ENCODE results near the gene H2BK1.

Gene H2BK1

GRCh38 chr7:151245360-151246101, 35.2 kb upstream of the H2BK1 start:
- peak; percentile 64 for DNase-seq

DNA sequence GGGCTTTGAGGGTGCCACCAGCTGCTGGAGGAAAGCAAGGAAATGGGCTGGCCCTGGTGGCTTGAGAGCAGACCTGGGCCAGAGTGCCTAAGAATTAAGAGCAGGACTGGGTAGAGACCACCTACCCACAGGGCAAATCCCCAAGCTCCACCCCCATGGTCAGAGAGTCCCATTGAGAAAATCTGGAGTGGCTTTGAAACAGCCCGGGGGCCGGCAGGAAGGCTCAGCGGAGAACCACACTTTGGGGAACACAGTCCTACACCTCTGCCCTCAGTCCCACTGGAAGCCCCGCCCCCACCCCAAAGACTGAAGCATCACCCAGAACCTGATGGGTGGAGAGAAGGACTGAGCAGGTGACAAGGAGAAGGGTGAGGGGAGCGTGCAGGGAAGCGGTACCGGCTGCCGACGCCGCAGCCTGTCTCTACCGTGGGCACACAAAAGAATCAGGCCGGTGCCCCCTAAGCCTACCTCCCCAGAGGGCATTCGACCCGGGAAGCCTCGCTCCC, 34.6 kb upstream of the H2BK1 start:
- DNase-seq = no peak

DNA sequence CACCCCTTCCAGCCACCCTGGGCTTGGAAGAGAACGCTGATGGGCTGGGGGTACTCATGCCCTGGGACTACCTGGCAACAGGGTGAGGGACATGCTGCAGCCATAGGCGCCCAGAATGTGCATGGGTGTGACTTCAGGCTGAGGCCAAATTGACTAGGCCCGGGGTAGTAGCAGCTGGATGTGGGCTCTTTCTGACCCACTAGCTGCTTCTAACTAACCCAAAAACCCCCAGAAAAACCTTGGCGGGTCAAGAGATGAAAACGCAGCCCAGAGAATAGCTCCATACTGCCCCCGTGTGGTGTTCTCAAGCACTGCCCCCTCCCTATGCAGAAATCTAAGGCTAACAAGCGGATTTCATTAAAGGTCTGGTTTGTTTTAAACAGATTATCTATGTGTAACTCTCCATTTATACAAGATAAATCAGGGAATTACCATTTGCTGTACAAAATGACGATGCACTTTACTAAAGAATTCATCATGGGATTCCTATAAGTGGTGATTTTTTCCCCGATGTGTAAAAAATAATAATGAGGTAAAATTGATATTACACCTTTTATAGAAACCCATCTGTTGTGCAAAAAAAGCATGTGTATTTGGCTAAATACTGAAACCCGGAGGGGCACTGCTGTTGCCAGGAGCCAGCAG, 34.0 kb upstream of the H2BK1 start:
- DNase-seq = no peak

DNA sequence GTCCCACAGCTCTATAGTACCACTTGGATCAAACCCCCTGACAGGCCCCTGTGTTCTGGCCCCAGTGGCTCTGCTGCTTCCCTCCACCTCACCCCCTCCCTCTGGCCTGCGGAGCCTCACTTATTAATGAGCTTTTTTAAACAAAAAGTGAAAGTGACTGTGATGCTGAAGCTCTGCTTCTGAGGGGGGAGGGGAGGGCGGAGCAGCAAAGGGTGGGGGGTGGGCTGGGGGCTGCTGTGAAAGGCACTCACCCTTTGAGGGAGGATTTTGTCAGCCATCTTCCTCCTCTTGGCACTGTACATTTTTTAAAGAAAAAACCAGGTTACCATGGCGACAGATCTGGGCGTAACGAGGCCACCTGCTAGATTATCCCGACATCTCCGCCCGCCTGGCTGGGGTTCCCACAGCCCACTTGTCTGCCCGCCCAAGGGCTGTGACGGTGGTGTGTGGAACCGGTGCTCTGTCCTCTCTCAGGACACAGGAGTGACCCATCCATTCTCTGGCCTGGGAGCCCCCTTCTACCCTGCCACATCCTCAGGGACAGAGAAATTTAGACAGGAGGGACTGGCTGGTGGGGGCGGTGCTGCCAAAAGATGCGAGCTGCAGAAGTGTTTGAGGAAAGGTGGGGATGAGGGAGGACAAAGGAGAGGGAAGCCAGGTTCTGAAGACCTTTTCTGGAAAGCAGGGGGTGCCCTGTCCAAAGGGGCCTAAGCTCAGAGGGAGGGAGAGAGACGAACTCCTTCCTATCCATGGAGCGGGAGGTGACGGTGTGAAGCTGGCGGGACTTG, 33.3 kb upstream of the H2BK1 start:
- no peak for DNase-seq

DNA sequence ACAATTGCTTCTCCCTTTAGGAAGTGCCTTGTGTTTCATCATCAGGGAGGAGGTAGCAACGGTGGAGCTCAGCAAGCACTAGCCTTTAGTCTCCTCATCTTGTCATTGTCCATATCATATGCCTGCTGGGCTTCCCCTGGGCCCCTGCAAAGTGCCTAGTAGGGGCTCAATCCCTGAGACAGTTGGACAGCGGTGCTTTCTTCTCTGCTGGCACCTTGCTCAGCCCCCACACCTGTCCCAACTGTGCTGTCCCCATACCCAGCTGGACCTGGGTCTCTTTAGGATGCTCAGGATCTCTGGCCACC, 32.7 kb upstream of the H2BK1 start:
- no peak for DNase-seq

- DNase-seq = no peak
Observed at GRCh38 chr7:151242159-151243044, 32.1 kb upstream of the H2BK1 start.

- DNase-seq = no peak
Observed at GRCh38 chr7:151241755-151242096, 31.4 kb upstream of the H2BK1 start.

DNA sequence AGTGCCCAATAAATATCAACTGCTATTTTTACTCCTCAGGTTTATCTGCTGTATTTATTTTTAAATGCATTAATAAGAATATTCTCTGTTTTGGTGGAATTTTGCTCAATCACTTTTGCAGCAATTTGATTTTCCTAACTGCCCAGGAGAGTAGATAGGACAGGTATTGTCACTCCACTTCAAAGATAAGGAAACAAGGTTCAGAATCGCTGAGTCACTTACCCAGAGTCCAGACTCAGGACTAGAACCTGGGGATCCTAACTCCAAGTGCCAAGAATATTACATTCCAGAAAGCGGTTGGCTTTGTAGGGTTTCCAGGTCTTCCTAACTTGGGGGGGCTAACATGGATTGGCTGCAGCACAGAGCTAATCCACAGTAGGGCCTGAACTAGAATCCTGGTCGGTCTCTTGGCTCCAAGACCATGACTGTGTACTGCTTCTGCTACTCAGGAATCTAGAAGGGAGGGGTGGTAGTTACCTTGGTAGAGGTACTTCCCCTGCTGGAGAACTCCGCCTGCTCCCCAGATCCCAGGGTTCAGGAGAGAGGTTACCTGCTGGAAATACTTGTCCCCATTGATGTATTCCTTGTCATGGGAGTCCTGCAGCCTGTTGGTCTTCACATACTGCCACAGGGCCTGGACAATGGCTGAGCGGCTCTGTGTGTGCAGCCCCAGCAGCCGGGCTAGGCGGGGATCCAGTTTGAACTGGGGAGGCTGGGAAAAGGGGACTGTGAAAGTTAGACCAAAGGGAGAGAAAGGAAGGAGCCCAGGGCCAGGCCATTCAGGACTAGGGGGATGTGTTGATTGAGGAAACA, 30.9 kb upstream of the H2BK1 start:
- no peak for DNase-seq

DNA sequence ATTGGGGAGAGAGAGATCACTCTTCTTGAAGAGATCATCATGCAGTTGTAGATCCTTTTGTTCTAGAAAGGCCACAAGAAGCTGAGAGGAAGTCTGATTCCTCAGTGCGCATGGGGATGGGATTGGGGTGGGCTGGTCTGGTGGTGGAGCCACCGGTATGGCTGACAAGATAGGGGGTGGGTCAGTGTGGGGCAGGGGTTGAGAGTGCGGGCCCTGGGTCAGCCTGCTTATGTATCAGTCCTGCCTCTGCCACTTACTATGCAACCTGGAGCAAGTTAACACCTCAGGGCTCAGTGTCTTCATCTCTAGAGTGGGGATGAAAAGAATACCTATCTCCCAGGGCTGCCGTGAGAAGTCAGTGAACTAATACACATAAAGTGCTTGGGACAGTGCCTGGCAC, 30.2 kb upstream of the H2BK1 start:
- DNase-seq = no peak

DNA sequence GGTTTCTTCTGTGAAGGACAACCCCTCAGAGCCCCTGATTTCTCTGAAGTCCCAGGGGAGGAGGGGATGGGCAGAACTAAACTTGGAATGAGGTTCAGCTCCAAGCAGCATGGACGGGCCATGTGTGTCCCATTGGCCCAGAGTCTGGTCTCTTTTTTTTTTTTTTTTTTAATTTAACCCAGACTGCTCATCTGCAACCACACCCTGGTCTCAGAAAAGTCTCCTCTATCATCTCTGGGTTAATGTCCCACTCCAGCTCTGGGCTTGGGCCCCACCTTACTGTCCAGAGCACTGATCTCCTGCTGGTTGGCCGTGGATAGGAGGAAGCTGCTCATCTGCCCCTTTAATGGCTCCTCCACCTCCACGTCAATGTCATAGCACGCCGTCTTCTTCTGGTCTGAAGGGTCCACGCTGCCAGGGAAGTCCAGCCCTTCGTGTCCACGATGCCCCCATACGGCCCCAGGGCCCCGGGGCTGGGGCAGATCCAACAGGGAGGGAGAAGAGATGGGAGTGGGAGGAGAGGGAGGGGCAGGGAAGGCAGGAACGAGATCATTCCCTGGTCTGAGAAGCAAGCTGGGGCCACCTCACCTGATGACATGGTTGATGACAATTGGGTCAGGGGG, 29.7 kb upstream of the H2BK1 start:
- DNase-seq = no peak

DNA sequence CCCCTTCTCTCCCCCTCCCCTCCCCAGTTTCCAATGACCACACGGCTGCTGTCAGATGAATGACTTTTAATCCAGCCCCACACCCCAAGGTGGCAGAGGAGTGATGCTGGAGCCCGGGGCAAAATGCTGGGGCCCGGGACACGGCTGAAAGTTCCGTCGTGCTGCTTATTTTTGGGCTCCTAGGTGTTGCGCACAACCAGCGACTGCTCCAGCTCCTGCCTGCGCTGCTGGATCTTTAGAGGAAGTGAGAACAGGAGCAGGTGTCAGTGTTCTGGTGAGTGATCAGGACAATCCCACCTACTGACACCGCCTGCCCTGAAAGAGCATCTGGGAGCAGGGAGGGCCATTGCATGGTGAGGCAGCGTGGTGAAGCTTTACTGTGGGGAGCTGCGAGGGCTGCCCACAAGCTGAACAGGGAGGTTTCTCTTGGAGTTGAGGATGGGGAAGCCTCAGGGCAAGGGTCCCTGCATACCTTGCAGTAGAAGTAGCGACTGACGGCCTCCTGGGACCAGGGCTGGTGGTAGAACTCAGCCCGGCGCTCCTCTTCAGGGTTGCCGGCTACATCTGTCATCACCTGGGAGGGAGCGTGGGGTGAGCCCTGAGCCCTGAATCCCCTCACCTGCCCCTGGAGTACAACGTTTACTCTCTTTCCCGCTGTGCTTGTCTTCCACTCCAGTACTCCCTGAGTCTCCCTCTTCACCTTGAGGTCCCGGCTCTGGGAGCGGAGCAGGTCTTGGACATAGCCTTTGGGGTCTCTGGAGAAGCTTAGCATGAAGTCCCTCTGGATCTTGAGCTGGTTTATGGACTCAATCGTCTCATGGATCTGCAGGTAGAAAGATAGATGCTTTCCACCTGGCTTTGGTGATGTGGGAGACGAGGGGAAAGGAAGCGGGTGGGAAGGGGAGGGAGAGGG, 28.9 kb upstream of the H2BK1 start:
- no peak for DNase-seq

DNA sequence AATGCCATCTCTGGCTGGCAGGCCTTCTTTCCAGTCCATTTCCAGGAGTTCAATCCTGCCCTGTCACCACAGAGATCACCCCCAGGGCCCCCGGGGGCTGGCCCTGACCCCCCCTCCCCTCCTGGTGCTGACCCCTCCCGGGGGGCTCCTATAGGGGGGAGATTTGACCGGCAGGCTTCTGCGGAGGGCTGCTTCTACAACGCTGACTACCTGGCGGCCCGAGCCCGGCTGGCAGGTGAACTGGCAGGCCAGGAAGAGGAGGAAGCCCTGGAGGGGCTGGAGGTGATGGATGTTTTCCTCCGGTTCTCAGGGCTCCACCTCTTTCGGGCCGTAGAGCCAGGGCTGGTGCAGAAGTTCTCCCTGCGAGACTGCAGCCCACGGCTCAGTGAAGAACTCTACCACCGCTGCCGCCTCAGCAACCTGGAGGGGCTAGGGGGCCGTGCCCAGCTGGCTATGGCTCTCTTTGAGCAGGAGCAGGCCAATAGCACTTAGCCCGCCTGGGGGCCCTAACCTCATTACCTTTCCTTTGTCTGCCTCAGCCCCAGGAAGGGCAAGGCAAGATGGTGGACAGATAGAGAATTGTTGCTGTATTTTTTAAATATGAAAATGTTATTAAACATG, 28.0 kb upstream of the H2BK1 start:
- DNase-seq = no peak

- DNase-seq = no peak
Observed at GRCh38 chr7:151237244-151238189, 27.2 kb upstream of the H2BK1 start.

DNA sequence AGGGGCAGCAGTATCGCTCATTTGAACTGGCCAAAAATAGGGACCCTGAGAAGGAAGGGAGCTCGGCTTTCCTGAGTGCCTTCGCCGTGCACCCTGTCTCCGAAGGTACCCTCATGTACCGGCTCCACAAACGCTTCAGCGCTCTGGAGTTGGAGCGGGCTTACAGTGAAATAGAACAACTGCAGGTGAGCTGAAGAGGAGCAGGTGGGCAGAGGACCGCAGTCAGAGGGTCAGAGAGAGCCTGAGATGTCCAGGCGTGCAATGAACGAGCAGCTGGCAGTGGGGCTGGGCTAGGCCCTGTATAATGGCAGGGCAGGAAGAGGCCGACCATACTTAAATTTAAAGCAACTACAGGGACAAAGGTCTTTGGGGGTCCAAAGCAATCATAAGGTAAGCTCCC, 26.1 kb upstream of the H2BK1 start:
- no peak for DNase-seq

DNA sequence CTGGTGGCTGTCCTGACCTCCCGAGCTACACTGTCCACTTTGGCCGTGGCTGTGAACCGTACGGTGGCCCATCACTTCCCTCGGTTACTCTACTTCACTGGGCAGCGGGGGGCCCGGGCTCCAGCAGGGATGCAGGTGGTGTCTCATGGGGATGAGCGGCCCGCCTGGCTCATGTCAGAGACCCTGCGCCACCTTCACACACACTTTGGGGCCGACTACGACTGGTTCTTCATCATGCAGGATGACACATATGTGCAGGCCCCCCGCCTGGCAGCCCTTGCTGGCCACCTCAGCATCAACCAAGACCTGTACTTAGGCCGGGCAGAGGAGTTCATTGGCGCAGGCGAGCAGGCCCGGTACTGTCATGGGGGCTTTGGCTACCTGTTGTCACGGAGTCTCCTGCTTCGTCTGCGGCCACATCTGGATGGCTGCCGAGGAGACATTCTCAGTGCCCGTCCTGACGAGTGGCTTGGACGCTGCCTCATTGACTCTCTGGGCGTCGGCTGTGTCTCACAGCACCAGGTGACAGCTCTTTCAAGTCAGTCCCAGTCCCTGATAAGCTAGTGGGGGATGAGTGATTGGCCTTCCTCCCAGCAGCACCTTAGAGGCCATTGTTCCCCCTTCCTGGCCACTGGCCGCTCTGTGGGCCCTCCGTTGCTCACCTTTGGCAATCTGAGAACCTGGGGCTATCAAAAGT, 25.0 kb upstream of the H2BK1 start:
- no peak for DNase-seq

DNA sequence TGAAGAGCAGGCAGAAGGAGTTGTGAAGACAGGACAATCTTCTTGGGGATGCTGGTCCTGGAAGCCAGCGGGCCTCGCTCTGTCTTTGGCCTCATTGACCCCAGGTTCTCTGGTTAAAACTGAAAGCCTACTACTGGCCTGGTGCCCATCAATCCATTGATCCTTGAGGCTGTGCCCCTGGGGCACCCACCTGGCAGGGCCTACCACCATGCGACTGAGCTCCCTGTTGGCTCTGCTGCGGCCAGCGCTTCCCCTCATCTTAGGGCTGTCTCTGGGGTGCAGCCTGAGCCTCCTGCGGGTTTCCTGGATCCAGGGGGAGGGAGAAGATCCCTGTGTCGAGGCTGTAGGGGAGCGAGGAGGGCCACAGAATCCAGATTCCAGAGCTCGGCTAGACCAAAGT, 23.5 kb upstream of the H2BK1 start:
- DNase-seq = no peak

DNA sequence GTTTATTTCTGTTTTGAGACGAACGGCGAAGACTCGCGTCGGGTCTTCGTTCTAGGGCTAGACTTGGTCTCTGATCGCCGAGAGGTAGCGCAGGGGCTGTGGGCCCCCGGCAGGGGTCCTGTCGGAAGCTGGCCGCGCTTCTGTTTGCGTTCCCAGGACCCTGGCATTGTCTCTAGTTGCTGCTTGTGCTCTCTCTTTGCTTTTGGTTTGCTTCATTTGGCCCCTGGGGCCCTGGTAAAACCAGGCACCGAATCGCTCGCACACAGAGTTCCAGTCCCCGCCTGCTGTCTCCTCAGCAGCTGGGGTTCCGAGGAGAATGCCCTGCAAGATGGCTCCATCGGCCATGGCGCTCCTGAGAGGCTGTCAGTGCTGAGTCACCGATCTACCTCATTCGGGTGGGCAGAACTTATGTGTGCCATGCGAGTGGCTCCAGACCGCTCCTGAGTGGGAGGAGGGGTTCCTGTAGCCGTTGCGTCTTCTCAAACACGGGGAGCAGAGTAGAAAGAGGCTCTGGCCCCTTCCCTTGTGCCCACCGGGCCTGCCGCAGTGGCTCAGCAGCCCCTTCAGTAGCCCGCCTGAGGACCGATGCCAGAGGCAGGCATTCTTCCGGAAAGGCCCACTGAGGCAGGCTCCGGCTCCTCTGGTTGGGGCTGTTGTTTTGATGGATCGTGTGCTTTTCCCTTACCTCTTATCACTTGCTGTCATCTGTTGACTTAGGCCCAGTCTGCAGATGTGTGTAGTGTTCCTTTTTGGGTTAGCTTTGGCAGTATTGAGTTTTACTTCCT, 22.8 kb upstream of the H2BK1 start:
- DNase-seq = no peak

All from activated gamma-delta T cell (primary cell).